Esophagus squamous epithelium (tissue), 5 donors: ENCODE results near the gene MAEA. TPM values are rescaled to one million over a fixed set of nuclear protein-coding genes. Genes with fewer than 3 reads are reported as not detected.

Experiments used
- DNase-seq: peaks from one replicate; lab custom pipeline; 2025; lab: John Stamatoyannopoulos, UW
- H3K27ac ChIP-seq, 4 donors: fragments of 200-600 bp; sonication (generic); one replicate each; pipeline ENCODE4 v1.5.1; 2016 to 2019; ENCODE audit warnings: mild to moderate bottlenecking in 1 of 4
- H3K27me3 ChIP-seq, 4 donors: fragments of 200-600 bp; sonication (generic); 1 replicate in 3 of 4; 2 replicates in 1 of 4; pipeline versions ENCODE4 v1.5.1 to v1.6.0; 2017 to 2021; ENCODE audit warnings: antibody characterized with exemption in 1 of 4
- H3K36me3 ChIP-seq, 3 donors: fragments of 200-600 bp; sonication (generic); one replicate each; pipeline ENCODE4 v1.5.1; 2016 to 2019
- H3K4me1 ChIP-seq, 3 donors: fragments of 200-600 bp; sonication (generic); one replicate each; pipeline ENCODE4 v1.5.1; 2017 to 2019
- H3K4me3 ChIP-seq, 4 donors: fragments of 200-600 bp; sonication (generic); 1 replicate in 3 of 4; 2 replicates in 1 of 4; pipeline ENCODE4 v1.5.1; 2016 to 2019; ENCODE audit warnings: mild to moderate bottlenecking in 2 of 4, moderate library complexity in 1 of 4
- H3K9me3 ChIP-seq, 3 donors: fragments of 200-600 bp; sonication (generic); one replicate each; pipeline ENCODE4 v1.5.1; 2016 to 2019
- POLR2A ChIP-seq, 4 donors: fragments of 450-650 bp; IDR thresholded peaks; one replicate each; pipeline ENCODE4 v1.6.1; 2017; ENCODE audit warnings: antibody characterized with exemption in 4 of 4, mild to moderate bottlenecking in 4 of 4, moderate library complexity in 3 of 4
- WGBS, 2 donors: methylation state at CpG; one replicate each; pipeline ENCODE4 v1.1.5; 2018; 5-methylcytosine and 5-hydroxymethylcytosine counted together
- intact Hi-C: fragments of 100-400 bp; cut with DNase I; formaldehyde crosslinking; loops from one replicate; pipeline ENCODE4 v1.15.0; 2022
- total RNA-seq, 4 donors: library from RNA; depleted of rRNA; stranded (reverse); fragments of >200 nt; gene quantifications; one replicate each; pipeline ENCODE4 v1.1.0, GENCODE V29; 2016
- TF ChIP-seq, protein P1 (sequence below), 6 experiments: fragments of 450-650 bp in 4 of 6; fragments of 200-600 bp in 2 of 6; sonication (generic) in 2 of 6; IDR thresholded peaks; one replicate each; pipeline ENCODE4 v1.5.1; 2016 to 2019; ENCODE audit warnings: antibody characterized with exemption in 6 of 6, mild to moderate bottlenecking in 4 of 6, moderate library complexity in 4 of 6
- donor health status: DM: yes; HTN: yes; CAD: no.

Gene MAEA
- total RNA-seq, 4 donors from 2014 or later = 56.6 to 78.7 (median 67.5) TPM

DNA sequence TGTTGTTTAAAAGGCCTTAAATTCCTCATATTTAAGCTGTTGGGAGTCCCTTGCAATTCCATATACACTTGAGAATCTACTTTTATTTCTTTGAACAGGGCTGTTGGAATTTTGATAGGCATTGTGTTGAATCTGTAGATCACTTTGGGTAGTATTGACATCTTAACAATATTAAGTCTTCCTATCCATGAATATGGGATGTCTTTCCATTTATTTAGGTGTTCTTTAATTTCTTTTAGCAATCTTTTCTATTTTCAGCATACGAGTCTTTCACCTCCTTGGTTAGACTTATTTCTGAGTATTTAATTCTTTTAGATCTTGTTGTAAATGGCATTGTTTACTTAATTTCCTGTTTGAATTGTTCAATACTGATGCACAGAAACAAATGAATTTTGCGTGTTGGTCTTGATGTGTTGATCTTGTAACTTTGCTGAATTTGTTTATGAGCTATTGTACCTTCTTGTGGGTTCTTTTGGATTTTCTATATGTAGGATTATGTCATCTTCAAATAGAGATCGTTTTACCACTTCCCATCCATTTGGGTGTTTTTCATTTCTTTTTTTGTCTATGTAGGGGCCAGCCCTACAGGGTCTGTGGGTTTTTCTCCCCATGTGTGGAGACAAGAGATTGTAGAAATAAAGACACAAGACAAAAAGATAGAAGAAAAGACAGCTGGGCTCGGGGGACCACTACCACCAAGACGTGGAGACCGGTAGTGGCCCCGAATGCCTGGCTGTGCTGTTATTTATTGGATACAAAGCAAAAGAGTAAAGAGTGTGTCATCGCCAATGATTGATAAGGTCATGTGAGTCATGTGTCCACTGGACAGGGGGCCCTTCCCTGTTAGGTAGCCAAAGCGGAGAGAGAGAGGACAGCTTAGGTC, 22.6 kb upstream of the MAEA start:
- no peaks in the 10 kb centered on the region for H3K36me3 ChIP-seq
- DNase-seq = no peak
- H3K27ac ChIP-seq = peak overlapping the region in 2 of 4 donors; percentile 19 to 42
- H3K4me1 ChIP-seq = no peaks in the 10 kb centered on the region
- 68 to 81% methylated on average over 9 of the region's 9 CpGs for WGBS, 2 donors
- TF ChIP-seq, protein P1, sequence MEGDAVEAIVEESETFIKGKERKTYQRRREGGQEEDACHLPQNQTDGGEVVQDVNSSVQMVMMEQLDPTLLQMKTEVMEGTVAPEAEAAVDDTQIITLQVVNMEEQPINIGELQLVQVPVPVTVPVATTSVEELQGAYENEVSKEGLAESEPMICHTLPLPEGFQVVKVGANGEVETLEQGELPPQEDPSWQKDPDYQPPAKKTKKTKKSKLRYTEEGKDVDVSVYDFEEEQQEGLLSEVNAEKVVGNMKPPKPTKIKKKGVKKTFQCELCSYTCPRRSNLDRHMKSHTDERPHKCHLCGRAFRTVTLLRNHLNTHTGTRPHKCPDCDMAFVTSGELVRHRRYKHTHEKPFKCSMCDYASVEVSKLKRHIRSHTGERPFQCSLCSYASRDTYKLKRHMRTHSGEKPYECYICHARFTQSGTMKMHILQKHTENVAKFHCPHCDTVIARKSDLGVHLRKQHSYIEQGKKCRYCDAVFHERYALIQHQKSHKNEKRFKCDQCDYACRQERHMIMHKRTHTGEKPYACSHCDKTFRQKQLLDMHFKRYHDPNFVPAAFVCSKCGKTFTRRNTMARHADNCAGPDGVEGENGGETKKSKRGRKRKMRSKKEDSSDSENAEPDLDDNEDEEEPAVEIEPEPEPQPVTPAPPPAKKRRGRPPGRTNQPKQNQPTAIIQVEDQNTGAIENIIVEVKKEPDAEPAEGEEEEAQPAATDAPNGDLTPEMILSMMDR (IDR thresholded peaks at IDR 0.05) = no peak
- TF ChIP-seq POLR2A (IDR thresholded peaks at IDR 0.05) = no peak
- peak overlapping the region in 1 of 4 donors; percentile 47 for H3K4me3 ChIP-seq
- H3K9me3 ChIP-seq = peaks cover 0 to 11% (median 0%) of the 10 kb centered on the region in 3 donors
- intact Hi-C loops = loop anchor here (10.0 kb wide), 1 partner anchor 102 kb away; no protein-coding TSS in a partner anchor
- H3K27me3 ChIP-seq = no peaks in the 10 kb centered on the region

DNA sequence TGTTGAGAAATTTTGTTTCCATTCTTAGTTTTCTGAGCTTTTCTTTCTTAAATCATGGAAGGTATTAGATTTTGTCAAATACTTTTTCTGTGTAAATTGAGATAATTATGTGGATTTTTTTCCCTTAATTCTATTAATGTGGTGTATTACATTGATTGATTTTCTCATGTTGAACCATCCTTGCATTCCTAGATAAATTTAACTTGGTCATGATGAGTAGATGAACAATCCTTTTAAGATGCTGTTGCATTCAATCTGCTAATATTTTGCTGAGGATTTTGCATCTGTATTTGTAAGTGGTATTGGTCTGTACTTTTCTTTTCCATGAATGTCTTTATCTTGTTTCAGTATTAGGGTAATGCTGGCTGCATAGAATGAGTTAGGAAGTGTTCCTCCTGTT, 20.5 kb upstream of the MAEA start:
- no peak overlapping the region for H3K4me3 ChIP-seq
- DNase-seq = no peak
- no peaks in the 10 kb centered on the region for H3K27me3 ChIP-seq
- no peak for TF ChIP-seq POLR2A (IDR thresholded peaks at IDR 0.05)
- TF ChIP-seq, protein P1 (IDR thresholded peaks at IDR 0.05) = no peak
- H3K36me3 ChIP-seq = no peaks in the 10 kb centered on the region
- H3K9me3 ChIP-seq = peaks cover 0 to 11% (median 0%) of the 10 kb centered on the region in 3 donors
- no peaks in the 10 kb centered on the region for H3K4me1 ChIP-seq
- H3K27ac ChIP-seq = no peak overlapping the region
- intact Hi-C loops = loop anchor here (10.0 kb wide), 1 partner anchor 104 kb away; no protein-coding TSS in a partner anchor

DNA sequence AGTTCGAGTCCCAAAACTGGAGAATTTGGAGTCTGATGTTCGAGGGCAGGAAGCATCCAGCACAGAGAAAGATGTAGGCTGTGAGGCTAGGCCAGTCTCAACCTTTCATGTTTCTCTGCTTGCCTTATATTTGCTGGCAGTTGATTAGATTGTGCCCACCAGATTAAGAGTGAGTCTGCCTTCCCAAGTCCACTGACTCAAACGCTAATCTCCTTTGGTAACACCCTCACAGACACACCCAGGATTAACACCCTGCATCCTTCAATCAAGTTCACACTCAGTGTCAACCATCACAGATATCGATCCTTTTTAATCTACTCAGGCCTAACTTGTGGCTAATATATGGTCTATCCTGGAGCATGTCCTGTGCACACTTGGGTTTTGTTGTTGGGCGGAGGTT, 18.0 kb upstream of the MAEA start:
- no peak for DNase-seq
- TF ChIP-seq POLR2A (IDR thresholded peaks at IDR 0.05) = no peak
- TF ChIP-seq, protein P1 (IDR thresholded peaks at IDR 0.05) = no peak
- WGBS, 2 donors = 89 to 96% methylated on average over 5 of the region's 5 CpGs
- peaks cover 0 to 11% (median 0%) of the 10 kb centered on the region in 3 donors for H3K9me3 ChIP-seq
- no peak overlapping the region for H3K27ac ChIP-seq
- no peaks in the 10 kb centered on the region for H3K36me3 ChIP-seq
- no peaks in the 10 kb centered on the region for H3K27me3 ChIP-seq
- intact Hi-C loops = no loop called here
- no peaks in the 10 kb centered on the region for H3K4me1 ChIP-seq
- H3K4me3 ChIP-seq = no peak overlapping the region

DNA sequence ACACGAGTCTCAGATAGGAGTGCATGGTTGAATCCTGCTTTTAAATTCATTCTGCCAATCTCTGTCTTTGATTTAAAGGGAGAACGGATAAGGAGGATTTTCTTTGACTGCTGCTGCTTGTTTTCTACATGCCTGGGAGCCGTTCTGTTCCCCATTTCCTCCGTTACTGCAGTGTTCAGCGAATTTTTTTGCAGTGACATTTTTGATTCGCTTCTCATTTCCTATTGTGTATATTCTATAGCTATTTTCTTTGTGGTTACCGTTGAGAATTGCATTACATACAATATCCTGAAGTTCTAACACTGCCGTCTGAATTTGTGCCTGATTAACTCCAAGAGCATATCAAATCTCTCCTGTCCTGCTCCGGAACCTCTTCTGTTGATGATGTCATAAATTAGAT, 14.8 kb upstream of the MAEA start:
- intact Hi-C loops = no loop called here
- no peaks in the 10 kb centered on the region for H3K4me1 ChIP-seq

DNA sequence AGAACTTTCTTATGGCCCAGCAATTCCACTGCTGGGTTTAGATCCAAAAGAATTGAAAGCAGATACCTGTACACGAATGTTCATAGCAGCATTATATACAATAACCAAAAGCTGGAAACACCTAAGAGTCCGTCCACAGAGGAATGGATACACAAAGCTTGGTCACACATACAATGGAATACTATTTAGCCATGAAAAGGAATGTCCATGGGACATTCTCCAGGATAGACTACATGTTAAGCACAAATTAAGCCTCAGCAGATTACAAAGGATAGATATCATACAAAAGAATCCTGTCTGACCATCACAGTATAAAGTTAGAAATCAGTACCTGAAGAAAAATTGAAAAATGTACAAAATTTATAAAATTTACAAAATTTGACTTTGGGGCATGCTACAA, 12.7 kb upstream of the MAEA start:
- no peak overlapping the region for H3K27ac ChIP-seq
- WGBS, 2 donors = 87 to 93% methylated on average over 2 of the region's 2 CpGs
- H3K36me3 ChIP-seq = no peaks in the 10 kb centered on the region
- intact Hi-C loops = no loop called here
- no peaks in the 10 kb centered on the region for H3K27me3 ChIP-seq
- no peaks in the 10 kb centered on the region for H3K4me1 ChIP-seq
- no peak for DNase-seq
- H3K9me3 ChIP-seq = no peaks in the 10 kb centered on the region
- H3K4me3 ChIP-seq = no peak overlapping the region
- TF ChIP-seq, protein P1 (IDR thresholded peaks at IDR 0.05) = no peak
- TF ChIP-seq POLR2A (IDR thresholded peaks at IDR 0.05) = no peak

More for the DNA sequence above, 14.8 kb upstream of the MAEA start:
- TF ChIP-seq, protein P1 (IDR thresholded peaks at IDR 0.05) = no peak
- TF ChIP-seq POLR2A (IDR thresholded peaks at IDR 0.05) = no peak
- no peaks in the 10 kb centered on the region for H3K9me3 ChIP-seq
- no peak overlapping the region for H3K4me3 ChIP-seq
- no peaks in the 10 kb centered on the region for H3K27me3 ChIP-seq
- DNase-seq = no peak
- WGBS, 2 donors = 66 to 82% methylated on average over 9 of the region's 9 CpGs
- H3K27ac ChIP-seq = no peak overlapping the region
- no peaks in the 10 kb centered on the region for H3K36me3 ChIP-seq
